Fibroblast of villous mesenchyme (primary cell): ENCODE results near the gene ZNRF3. TPM values are rescaled to one million over a fixed set of nuclear protein-coding genes. Genes with fewer than 3 reads are reported as not detected.

Experiments used
- DNase-seq: peaks from one replicate; pipeline ENCODE4 v3.0.0-alpha.2; 2010; ENCODE audit warnings: low read depth
- H3K4me3 ChIP-seq: 2 replicates; pipeline ENCODE4 v1.5.1; 2011; ENCODE audit warnings: low read depth, mild to moderate bottlenecking, low read length
- small RNA-seq: library from RNA; depleted of rRNA; stranded (forward); fragments of <200 nt; gene quantifications from one replicate; pipeline ENCODE3, GENCODE V24; 2012
- total RNA-seq: library from RNA; depleted of rRNA; stranded (reverse); fragments of >200 nt; gene quantifications from 2 replicates; pipeline ENCODE4 v1.2.3, GENCODE V29; 2012
- TF ChIP-seq, protein P1 (sequence below): IDR thresholded peaks from 2 replicates; pipeline ENCODE4 v1.5.1; 2012; ENCODE audit warnings: low read depth, mild to moderate bottlenecking, low read length; ENCODE audit not compliant: insufficient read depth

Gene ZNRF3
- total RNA-seq, 1 donor: 1.7 TPM

- no peak overlapping the region for H3K4me3 ChIP-seq
- TF ChIP-seq, protein P1, sequence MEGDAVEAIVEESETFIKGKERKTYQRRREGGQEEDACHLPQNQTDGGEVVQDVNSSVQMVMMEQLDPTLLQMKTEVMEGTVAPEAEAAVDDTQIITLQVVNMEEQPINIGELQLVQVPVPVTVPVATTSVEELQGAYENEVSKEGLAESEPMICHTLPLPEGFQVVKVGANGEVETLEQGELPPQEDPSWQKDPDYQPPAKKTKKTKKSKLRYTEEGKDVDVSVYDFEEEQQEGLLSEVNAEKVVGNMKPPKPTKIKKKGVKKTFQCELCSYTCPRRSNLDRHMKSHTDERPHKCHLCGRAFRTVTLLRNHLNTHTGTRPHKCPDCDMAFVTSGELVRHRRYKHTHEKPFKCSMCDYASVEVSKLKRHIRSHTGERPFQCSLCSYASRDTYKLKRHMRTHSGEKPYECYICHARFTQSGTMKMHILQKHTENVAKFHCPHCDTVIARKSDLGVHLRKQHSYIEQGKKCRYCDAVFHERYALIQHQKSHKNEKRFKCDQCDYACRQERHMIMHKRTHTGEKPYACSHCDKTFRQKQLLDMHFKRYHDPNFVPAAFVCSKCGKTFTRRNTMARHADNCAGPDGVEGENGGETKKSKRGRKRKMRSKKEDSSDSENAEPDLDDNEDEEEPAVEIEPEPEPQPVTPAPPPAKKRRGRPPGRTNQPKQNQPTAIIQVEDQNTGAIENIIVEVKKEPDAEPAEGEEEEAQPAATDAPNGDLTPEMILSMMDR: no peak
- no peak for DNase-seq
Measured at GRCh38 chr22:29105468-29105867, 222.1 kb downstream of the ZNRF3 start.

DNA sequence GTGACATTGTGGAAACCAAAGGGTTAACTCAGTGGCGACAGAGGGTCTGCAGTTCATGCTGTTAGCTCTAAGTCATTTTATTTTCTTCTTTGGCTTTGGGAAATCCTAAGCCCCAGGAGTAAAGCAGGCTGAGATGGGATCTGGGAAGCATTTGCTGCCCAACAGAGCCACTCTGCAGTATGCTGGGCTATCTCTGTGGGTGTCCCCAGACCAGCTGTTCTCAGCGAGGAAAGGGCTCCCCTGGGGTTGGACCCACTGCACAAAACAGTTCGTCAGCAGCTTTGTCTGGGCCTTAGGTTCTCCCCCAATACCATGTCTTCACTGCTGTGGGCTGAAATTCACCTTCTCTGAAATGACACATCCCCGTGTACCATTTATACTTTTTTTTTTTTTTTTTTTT, 223.5 kb downstream of the ZNRF3 start:
- TF ChIP-seq, protein P1: no peak
- no peak overlapping the region for H3K4me3 ChIP-seq
- no peak for DNase-seq

Small RNA genes lying within 50 kb of the gene (small RNA-seq; reads per million reads assigned to genes)
- not detected for gene Z93930.1

Other genes starting within 250 kb of the ZNRF3 start
- gene TTC28, start 203.7 kb upstream of the ZNRF3 start, total RNA-seq: 23.3 and 27.4 TPM in 2 replicates
- 17.4 and 22.0 TPM in 2 replicates for gene CHEK2, start 141.8 kb upstream of the ZNRF3 start, total RNA-seq
- 11.2 and 13.9 TPM in 2 replicates for gene HSCB, start 141.5 kb upstream of the ZNRF3 start, total RNA-seq
- gene CCDC117, start 110.9 kb upstream of the ZNRF3 start, total RNA-seq: 21.6 and 34.5 TPM in 2 replicates
- 219 and 247 TPM in 2 replicates for gene XBP1, start 83.0 kb upstream of the ZNRF3 start, total RNA-seq
- not detected in 2 replicates for gene C22orf31, start 178.3 kb downstream of the ZNRF3 start, total RNA-seq
- 2.6 and 3.2 TPM in 2 replicates for gene KREMEN1, start 189.5 kb downstream of the ZNRF3 start, total RNA-seq